Fibroblast of skin of back (primary cell): ENCODE results near the gene EDC3.

Experiments
- DNase-seq: peaks from one replicate; pipeline ENCODE4 v3.0.0-alpha.2; 2013

Gene EDC3

DNA sequence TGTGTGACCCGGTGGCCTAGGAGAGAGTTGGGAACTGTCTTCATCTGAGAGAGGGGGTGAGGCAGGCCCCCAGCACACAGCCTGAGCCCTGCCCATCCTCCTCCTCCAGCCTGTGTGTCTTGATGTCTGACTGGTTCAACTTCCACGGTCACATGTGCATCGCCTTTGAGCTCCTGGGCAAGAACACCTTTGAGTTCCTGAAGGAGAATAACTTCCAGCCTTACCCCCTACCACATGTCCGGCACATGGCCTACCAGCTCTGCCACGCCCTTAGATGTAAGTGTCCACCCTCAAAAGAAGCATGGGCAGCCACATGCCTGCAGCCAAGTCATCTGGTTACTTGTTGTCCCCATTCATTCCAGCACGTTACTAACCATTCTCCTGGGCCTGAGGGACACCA lies 70.1 kb downstream of the EDC3 start:
- DNase-seq = no peak

DNA sequence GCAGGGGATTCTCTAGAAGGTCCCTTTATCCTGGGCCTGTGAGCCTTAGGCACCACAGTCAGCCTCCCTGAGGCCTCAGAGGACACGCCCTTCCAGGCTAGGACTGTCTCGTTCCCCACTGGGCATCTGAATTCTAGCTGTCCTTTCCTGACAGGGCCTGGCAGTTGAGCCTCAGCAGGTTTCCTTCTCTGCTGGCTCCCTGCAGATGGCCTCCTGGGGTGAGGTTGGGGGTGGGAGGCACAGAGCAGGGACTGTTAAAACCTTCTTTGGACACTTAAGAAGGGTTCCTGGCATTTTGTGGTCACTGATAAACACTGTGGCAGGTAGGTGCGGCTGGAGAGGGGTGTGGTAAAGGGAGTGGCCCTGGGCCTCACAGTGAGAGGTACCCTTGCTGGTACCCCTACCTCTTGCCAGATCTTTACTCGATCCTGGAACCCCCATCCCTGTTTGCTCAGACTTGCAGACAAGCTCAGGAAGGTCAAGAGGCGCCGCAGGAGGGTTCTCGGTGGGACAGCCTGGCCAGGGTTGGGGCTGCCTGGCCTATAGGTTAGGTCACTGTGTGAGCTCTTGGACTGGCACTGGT lies 71.7 kb downstream of the EDC3 start:
- DNase-seq = no peak

DNA sequence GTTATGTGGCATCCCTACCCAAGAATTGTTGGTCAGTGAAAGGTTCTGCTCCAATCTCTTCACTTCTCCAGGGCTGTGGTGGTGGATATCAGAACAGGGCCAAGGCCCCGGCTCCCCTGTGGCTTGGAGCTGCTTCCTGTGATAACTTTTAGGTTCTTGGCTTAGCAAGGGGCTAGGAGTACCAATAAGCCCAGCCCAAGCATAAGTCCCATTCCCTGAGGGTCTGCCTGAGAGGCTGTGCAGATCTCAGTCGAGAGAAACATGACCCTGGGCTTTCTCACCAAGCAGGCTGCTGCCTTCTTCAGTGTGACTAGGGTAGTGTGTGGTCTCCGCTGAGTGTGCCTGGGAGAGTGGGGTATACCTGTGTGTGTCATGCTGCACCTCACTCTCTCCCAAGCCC lies 73.1 kb downstream of the EDC3 start:
- DNase-seq = no peak

DNA sequence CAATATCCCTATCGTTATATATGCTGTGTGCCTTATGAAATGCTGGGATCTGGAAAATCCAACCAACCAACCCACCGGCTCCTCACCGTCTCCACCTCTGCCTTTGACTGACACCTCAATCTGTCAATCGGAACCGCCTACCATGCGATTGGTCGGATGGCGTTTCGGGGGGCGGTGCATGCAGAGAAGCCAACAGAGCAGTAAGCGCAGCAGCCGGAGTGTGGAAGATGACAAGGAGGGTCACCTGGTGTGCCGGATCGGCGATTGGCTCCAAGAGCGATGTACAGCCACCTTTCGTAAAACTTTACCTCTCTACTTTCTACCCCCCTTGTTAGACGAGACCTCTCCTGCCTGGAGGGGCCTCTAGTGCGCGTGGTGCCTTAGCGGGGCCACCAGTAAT lies 73.9 kb downstream of the EDC3 start:
- no peak for DNase-seq

DNA sequence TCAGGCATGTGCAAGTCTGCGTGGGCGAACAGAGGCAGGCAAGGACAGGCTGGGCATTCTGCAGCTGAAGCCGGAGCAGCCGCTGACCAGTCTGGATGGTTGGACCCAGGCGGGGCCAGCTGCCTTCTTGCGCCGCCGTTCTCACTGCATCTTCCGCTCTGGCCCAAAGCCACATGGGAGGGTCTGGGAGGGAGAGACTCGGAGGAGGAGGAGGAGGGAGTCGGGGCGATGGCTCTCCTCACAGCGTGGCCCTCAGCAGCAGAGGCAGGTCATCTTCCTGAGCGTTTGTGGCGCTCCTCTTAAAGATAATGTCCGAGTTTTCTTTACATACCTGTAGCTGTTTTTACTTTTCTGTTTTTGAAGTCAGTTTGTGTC lies 74.3 kb downstream of the EDC3 start:
- DNase-seq = no peak

DNA sequence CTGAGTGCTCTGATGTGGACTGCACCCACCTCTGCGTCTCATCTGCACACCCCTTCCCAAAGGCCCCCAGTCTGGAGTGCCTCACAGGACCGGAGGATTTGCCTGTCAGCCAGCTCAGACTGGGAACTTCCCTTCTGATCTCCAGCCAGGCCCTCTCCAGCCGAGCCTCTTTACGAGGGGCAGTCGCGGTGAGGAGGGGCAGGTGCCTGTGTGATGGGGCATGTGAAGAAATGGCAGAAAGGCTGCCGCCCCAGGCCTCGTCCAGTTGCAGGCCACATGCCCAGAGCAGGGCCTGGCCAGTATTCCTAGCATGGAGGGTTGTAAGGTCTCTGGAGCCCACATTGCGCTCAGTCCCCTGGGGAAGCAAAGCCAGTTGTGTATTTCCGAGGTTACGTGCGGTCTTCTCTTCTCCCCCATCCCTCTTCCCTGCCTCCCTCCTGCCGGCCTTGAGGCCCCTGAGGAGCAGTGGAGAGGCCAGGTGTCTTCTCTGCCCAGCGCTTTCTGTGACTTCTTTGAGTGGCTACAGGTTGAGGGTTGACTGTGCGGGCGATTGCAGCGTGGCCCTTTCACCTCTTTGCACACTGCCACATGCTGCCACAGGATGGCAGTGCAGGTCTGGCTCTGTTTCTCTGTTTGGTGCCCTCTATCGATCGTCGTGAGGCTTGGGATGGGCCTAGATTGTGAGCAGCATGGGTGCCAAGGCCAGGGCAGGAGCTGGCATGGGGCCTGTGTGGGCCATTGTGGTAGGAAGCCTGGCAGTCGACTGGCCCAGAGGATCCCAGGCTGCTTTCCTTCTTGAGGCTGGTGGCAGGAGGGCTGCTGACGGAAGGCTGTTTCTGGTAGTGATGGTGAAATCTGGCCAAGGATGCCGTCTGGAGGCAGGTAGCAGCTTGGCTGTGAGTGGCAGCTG lies 74.9 kb downstream of the EDC3 start:
- DNase-seq = peak; percentile 71

DNA sequence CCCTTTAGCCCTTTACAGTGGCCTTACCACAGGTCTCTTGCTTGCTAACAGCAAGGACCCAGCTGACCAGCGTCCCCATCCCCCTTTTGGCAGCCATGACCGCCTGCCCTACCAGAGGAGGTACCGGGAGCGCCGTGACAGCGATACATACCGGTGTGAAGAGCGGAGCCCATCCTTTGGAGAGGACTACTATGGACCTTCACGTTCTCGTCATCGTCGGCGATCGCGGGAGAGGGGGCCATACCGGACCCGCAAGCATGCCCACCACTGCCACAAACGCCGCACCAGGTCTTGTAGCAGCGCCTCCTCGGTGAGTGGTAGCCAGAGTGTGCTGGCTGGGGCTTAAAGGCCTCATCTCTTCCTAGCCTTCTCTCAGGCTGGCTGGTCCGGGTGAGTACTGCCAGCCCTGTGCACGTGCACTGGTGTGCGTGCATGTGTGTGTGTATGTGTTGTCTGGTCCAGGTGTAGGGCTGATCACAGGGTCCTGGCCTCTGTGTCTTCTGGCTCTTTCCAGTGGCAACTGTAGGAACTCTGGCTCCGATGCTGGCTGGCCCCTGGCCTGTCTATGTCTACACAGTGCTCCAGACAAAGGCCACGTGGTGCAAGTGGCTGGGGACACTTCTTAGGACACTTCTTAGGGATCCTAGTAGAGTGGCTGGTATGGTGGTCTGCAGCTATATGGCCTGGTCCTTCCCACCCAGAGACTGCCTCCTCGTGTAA lies 75.7 kb downstream of the EDC3 start:
- DNase-seq = no peak

DNA sequence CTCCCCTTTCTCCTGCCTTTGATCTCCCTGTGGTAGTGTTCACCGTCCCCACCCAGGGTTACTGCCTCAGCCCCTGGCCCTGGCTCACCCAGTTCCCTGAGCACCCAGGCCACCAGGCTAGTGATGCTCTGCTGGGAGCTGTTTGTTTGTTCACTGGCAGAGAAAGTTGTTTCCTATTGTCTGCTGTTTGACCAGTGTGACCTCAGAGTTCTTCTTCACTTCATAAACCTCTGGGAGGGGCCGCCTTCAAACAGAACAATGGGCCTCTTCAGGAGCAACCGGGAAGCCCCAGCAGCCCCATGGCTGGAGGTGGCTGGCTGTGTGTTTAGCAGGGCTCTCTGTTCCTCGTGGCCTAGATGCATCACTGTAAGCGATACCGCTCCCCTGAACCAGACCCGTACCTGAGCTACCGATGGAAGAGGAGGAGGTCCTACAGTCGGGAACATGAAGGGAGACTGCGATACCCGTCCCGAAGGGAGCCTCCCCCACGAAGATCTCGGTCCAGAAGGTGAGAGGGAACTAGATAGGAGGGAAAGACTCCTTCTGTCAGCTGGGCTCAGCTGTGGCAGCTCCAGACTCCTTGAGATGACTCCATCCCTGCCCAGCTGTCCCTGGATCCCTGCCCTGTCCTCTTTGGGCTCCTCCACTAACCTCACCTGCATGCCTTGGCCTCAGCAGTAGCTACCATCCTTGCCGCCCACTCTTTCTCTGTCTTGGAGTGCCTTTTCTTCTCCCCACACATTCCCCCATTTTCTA lies 76.8 kb downstream of the EDC3 start:
- DNase-seq = no peak

DNA sequence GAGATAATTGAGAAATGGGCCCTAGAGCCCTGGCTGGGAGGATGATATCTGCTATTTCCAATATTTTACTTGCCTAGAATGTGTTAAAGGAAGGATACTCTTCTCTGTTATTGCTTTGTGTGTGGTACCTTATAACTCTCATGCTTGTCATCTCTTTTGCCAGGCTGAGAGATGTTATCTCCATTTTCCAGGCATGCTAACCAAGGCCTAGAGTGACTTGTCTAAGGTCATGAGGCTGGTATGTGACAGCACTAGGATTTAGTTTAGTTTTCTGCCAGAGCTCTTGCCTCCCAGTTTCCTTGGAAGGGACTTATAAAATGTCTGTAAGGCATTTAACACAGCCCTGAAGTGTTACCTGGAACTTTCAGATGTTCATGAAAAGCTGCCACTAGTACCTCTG lies 78.8 kb downstream of the EDC3 start:
- no peak for DNase-seq

DNA sequence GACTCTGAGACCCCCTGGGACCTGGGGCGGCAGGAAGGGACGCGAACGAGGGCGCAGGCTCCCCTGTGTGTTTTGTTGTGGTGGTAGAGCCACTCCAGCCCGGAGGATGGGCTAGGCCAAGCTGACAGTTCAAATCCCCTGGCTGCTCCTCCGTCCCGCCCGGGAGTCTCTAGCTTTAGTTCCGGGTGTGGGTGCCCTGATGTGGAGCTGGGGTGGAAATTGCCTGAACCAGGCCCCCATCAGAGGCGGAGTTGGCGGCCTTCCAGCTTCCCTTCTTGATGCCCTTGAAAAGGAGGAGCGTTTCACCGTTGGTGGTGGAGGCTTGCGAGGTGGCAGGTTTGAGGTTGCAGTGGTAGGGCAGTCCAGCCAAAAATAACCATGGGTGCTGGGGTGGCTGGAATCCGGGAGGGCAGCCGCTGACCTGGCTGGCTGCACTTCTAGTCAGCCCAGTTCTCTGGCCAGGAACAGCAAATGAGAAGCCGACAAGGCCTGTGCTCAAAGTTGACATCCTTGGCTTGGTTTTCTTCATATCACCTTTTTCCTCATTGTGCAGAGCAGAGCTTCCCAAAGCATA lies 79.4 kb downstream of the EDC3 start:
- DNase-seq = peak; percentile 61

DNA sequence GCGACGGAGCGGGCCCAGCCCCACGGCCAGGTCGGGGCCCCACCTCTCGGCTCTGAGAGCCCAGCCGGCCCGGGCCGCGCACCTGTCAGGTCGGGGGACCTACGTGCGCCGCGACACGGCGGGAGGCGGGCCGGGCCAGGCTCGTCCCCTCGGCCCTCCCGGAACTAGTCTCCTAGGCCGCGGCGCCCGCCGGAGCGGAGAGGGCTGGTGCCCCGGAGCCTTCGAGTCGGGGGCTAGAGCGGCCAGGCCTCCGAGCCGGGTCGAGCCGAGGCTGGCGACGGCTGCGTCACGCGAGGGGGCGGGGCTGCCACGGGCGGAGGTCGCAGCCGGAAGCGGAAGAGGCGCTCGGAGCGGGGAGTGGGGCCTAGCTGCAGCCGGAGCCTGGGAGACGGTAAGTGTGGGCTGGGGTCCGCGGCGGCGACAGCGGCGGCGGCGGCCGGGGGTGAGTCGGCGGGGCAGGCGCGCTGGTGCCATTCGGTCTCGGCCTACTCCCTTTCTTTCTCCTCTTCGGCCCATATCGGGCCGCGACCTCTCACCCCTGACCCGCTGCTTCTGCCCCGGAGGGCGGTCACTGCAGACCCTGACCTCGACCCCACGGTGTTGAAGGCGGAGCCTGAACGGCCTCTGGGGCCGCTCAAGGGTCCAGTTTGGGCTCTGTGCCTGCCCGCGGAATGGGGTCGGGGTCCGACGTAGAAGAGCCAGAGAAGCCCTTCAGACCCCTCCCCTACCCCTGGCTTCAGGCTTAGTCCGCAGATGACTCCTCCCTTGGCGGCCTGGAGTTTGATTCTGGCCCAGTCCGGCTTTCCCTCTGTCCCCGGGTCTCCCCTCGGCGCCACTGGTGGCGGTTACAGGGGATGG lies 80.1 kb downstream of the EDC3 start, which contains the start of gene CLK3:
TSS of gene CLK3 (plus strand) at position 329 of the 858 bp plus-strand sequence. CDS start 3,361 bp downstream, outside the sequence.
- peak; percentile 96 for DNase-seq

DNA sequence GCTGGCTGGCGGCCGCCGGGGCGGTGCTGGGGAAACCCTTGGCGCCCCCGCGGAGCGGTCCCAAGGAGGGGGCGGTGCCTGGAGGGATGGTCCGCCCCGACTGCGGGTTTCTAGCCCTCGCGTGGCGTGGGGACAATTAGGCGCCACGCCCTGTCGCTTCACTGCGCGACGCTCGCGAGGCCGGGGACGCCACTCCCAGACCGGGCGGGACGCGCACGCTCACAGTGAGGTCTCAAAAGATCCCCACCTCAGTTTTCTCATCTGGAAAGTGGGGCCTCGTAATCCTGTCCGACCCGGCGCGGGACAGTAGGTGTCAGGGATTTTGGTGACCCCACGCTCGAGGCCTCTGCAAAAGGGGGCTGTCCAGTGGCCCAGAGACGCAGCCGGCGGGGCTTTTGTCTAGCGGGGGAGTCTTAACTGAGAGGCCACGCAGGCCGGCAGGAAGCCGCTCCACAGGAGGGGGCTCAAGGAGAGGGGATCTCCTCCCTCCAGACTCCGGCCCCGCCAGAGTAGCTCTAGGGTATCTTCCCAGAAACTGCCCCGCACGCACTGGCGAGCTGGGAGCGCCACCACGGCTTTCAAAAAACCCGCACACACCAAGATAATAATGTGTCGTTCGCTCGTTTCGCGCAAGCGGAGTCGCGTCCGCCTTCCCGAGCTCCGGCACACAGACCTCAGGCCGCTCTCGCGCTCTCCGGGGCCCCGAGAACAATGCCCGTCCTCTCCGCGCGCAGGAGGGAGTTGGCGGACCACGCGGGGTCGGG lies 80.9 kb downstream of the EDC3 start:
- peak; percentile 82 for DNase-seq

DNA sequence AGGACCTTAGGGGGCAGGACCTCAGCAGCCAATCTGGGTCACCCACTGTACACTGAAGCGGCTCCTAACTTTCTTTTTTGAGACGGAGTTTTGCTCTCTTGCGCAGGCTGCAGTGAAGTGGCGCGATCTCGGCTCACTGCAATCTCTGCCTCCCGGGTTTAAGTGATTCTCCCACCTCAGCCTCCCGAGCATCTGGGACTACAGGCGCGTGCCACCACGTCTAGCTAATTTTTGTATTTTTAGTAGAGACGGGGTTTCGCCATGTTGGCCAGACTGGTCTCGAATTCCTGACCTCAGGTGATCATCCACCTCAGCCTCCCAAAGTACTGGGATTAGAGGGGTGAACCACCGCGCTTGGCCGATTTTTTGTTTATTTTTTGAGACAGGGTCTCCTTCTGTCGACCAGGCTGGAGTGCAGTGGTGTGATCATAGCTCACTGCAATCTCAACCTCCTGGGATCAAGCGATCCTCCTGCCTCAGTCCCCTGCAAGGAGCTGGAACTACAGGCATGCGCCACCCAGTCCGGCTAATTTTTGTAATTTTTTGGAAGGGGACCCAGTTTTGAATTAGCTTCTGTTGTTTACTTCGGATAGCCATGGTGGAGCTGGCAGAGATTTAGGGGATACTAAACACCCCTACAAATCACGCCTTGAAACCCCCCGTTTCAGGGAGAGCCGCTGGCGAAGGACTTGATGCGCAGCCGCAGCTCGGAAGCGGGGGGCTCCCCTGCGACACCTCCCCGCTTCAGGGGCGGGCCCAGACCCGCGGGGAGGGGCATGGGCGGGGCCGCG lies 81.7 kb downstream of the EDC3 start:
- DNase-seq = no peak

DNA sequence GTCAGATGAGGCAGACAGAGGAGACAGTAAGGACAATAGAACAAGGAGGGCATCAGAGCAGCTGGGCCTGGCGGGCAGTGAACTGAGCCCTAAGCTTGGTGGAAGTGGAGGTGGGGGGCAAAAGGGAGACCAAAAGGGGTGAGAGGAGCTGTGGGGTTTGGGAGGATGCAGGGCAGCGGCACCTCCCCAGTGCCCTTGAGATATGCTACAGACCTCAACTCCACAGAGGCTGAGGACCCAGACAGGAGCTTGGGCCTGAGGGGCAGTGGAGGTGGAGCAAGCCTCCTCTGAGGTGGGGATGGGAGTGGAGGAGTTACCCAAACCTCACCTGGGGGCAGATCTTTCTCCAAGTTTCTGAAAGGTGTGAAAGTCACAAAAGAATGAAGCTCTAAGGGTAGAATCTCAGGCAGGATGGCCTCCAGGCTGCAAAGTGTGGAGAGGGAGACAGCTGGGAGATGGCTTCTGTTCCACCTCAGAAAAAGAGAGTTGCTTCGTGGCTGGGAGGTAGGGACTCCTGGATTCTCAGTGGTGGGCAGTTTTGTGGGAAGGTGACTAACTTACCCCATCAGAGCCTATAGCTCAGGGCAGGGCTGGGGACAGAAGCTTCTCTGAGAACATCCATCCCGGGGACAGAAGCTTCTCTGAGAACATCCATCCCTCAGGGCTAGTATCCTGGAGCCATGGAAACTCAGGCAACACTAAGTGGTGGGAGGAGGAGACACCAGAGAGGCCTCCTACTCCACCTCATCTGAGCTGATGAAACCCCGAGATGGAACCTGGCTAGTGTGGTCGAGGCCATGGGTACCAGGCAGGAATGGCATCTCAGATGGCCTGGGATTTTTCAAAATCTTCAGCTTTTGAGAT lies 82.5 kb downstream of the EDC3 start:
- DNase-seq = no peak

DNA sequence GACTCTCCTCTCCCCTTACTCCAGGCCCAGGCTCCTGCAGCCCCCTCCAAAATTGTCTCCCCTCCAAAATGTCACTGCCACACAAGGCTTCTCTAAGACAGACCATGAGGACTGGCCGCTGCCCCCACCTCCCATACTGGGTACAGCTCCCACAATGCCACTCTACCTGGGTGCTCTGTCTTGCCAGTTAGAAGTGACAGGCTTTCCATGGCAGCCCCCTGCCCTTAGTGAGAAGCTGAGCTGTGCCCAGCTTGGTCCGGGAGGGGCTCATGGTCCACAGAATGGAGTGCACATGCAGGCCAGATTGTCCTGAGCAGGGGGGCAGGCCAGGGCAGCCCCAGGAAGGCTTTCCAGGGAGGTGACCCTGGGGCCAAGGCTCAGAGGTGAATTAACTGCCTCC lies 83.1 kb downstream of the EDC3 start:
- no peak for DNase-seq

DNA sequence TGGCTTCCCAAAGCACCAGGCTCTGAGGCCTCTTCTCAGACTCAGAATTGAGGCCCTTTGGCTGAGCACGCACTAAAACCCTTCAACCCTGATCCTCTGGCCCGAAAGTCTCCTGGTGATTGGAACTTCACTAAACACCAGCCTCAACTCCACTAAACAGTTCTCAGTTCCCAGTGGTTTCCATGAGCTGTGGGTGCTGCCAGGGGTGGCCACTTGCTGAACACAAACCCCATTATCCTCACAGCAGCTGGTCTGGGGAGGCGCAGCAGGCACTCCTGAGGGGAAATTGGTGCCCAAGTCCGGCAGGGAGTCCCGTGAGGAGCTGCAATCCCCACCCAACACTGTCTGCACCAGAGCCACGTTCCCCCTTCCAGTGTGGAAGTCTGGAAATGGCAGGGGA lies 84.0 kb downstream of the EDC3 start:
- DNase-seq = no peak

DNA sequence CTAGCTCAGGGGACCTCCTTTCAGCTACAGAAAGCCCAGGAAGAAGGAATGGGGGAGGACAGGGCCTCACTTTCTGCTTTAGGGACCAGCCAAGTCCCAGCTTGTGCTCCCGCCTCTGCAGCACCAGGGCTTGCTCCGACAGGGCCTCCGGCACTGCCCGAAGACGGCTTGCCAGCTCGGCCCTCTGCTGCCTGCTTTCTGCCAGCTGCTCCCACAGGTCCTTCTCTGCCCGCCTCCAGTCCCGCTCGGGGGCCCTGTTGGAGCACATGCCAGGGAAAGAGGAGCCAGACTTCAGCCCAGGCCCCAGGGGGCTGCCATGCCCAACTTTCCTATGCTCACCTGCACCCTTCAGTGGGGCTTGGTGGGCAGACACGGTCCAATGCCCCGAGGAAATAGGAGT lies 84.5 kb downstream of the EDC3 start:
- no peak for DNase-seq

DNA sequence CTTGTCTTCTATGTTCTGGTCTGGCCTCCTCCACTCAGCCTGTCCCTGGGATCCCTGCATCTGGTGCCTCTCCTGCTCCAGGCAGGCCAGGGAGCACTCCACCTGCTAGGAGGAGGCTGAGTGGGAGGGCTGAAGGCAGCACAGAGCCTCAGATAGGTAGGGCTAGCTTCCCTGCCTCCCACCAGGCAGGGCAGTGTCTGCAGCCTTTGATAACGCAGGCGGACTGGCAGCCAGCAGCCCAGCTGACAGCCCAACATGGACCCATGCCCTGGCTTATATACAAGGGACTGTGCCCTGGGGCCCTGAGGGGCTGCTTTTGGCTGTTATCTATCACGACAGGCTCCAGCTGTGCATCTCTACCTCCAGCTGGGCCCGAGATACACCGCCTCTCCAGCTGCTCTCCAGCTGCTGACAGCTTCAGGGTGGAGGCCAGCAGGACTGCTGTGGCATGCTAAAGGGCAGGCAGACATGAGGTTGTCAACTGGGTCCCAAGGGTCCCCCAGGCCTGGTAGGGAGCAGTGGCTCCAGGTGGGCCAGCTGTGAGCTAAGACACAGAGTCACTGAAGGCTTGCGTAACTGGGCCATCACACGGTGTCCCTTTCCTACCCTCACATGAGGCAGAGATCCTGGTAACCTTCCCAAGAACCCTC lies 85.4 kb downstream of the EDC3 start:
- DNase-seq = no peak
